ENCODE measurements around the gene TCF4. TPM values are rescaled to one million over a fixed set of nuclear protein-coding genes. Genes with fewer than 3 reads are reported as not detected.

TCF4 gene
- total RNA-seq, 1 experiment from 2014 or later = 143 TPM

DNA sequence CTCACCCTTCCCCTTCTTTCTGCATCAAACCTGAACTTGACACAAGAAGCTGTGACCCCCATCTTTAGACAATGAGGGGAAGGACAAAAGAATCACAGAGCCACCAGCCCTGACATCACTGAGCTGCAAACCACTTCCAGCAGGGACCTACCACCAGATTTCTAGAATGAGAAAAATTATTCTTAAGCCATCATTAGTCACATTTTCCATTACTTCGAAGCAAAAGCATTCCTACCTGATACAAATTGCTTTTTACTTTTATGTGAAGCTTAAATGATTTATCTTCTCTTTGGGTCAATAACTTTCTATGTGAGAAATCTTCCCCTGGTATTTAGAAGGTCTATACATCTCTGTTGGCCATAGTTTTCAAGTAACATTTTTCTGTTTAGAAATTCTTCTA is 134.8 kb downstream of the TCF4 start:
- BruUV-seq (replicated peaks) = no TSS peak
- CTCF ChIA-PET = interaction anchor here (0.6 kb wide), 1 partner anchor 136 kb away, joined by 4 read pairs; no protein-coding TSS in a partner anchor
- TF ChIP-seq, protein P1, sequence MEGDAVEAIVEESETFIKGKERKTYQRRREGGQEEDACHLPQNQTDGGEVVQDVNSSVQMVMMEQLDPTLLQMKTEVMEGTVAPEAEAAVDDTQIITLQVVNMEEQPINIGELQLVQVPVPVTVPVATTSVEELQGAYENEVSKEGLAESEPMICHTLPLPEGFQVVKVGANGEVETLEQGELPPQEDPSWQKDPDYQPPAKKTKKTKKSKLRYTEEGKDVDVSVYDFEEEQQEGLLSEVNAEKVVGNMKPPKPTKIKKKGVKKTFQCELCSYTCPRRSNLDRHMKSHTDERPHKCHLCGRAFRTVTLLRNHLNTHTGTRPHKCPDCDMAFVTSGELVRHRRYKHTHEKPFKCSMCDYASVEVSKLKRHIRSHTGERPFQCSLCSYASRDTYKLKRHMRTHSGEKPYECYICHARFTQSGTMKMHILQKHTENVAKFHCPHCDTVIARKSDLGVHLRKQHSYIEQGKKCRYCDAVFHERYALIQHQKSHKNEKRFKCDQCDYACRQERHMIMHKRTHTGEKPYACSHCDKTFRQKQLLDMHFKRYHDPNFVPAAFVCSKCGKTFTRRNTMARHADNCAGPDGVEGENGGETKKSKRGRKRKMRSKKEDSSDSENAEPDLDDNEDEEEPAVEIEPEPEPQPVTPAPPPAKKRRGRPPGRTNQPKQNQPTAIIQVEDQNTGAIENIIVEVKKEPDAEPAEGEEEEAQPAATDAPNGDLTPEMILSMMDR (conservative IDR thresholded peaks at IDR 0.05; ENCODE audit: low read depth, low read length) = no peak
- TF ChIP-seq EZH2 (IDR thresholded peaks at IDR 0.05; ENCODE audit: borderline replicate concordance, low read depth, low read length, poor library complexity, severe bottlenecking) = no peak

DNA sequence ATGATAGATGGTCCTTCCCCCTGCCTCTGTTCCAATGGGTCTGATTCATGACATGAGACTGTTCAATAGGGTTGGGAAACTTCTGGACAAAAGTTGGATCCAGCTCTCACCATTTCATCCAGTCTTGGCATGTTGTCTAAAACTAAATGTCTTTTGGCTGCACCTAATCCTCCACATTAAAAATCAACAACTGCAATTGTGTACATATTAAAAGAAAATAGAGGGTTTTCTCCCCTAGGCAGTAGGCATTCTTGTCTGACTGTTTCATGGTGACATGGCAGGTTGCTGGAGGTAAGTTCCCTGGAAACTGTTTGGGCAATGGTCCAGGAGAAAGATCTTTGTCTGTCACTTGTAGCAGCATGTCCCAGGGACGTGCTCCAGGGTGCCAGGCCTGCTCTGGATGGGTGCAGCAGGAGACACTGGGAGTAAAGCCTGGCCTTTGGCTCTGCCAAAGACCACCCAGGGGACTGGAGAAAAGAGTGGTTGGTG is 135.8 kb downstream of the TCF4 start:
- H3K4me3 ChIP-seq (ENCODE audit: low read depth, low read length, poor library complexity, severe bottlenecking) = no peak overlapping the region
- no peak for DNase-seq (ENCODE audit: low spot score)
- H3K27me3 ChIP-seq (replicated peaks; ENCODE audit: insufficient read depth, low read depth, low read length, poor library complexity) = no peaks in the 10 kb centered on the region
- H3K27ac ChIP-seq (ENCODE audit: low read depth, low read length, poor library complexity, severe bottlenecking) = no peak overlapping the region
- intact Hi-C loops (cut with micrococcal nuclease; ENCODE audit: unreplicated experiment) = no loop called here
- H3K9me3 ChIP-seq (ENCODE audit: low read depth, low read length, poor library complexity, severe bottlenecking) = no peaks in the 10 kb centered on the region
- CTCF ChIA-PET = no interaction called here
- H3K36me3 ChIP-seq (ENCODE audit: insufficient read depth, low read length, poor library complexity, severe bottlenecking) = no peaks in the 10 kb centered on the region
- POLR2A ChIA-PET (ENCODE audit: low non-redundant PET) = no interaction called here
- peaks cover 10% of the 10 kb centered on the region for H3K4me1 ChIP-seq (ENCODE audit: insufficient read depth, low read length, poor library complexity, severe bottlenecking)
- no TSS peak for BruUV-seq (replicated peaks)
- TF ChIP-seq EZH2 (IDR thresholded peaks at IDR 0.05; ENCODE audit: borderline replicate concordance, low read depth, low read length, poor library complexity, severe bottlenecking) = no peak
- TF ChIP-seq, protein P1 (conservative IDR thresholded peaks at IDR 0.05; ENCODE audit: low read depth, low read length) = no peak

More for the DNA sequence above, 134.8 kb downstream of the TCF4 start:
- no peak for DNase-seq (ENCODE audit: low spot score)
- H3K4me1 ChIP-seq (ENCODE audit: insufficient read depth, low read length, poor library complexity, severe bottlenecking) = peaks cover 14% of the 10 kb centered on the region
- H3K27ac ChIP-seq (ENCODE audit: low read depth, low read length, poor library complexity, severe bottlenecking) = no peak overlapping the region
- no peaks in the 10 kb centered on the region for H3K36me3 ChIP-seq (ENCODE audit: insufficient read depth, low read length, poor library complexity, severe bottlenecking)
- POLR2A ChIA-PET (ENCODE audit: low non-redundant PET) = no interaction called here
- intact Hi-C loops (cut with micrococcal nuclease; ENCODE audit: unreplicated experiment) = no loop called here
- no peaks in the 10 kb centered on the region for H3K27me3 ChIP-seq (replicated peaks; ENCODE audit: insufficient read depth, low read depth, low read length, poor library complexity)
- H3K9me3 ChIP-seq (ENCODE audit: low read depth, low read length, poor library complexity, severe bottlenecking) = no peaks in the 10 kb centered on the region
- no peak overlapping the region for H3K4me3 ChIP-seq (ENCODE audit: low read depth, low read length, poor library complexity, severe bottlenecking)

DNA sequence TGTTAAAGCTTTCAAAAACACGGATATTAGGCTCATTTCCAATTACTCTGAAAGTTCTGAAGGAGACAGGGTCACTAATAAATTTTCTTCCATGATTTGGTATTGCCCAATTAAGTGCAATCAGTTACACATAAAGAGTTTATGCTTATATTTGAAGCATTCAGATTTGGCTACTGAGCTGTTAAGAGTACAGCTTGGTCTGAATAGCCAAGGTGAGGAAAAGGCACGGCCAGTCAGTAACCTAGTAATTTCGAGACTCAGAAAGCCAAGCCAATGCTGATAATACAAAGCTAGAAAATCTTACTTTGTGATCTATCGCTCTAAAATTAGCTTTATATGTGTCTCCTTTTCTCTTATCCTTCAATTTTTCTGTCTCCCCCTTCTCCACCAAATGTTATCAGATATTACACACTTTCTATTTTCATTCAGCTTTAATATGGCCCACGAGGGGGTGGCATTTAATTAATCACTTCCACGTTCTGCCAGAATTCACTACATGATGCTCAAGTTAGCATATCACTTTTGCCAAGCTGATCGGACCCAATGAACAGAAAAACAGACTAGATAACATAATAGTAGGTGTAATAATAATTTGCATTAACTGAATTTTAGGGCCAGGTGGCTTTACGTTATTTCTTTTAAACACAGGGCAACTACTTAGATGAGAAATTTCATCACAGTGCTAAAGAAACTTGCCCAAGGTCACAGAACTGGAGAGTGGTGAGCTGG is 138.4 kb downstream of the TCF4 start:
- intact Hi-C loops (cut with micrococcal nuclease; ENCODE audit: unreplicated experiment) = no loop called here
- BruUV-seq (replicated peaks) = no TSS peak

More for the DNA sequence above, 138.4 kb downstream of the TCF4 start:
- POLR2A ChIA-PET (ENCODE audit: low non-redundant PET) = no interaction called here
- no peak overlapping the region for H3K4me3 ChIP-seq (ENCODE audit: low read depth, low read length, poor library complexity, severe bottlenecking)
- H3K9me3 ChIP-seq (ENCODE audit: low read depth, low read length, poor library complexity, severe bottlenecking) = peaks cover 8% of the 10 kb centered on the region
- no peaks in the 10 kb centered on the region for H3K27me3 ChIP-seq (replicated peaks; ENCODE audit: insufficient read depth, low read depth, low read length, poor library complexity)
- no peak for TF ChIP-seq EZH2 (IDR thresholded peaks at IDR 0.05; ENCODE audit: borderline replicate concordance, low read depth, low read length, poor library complexity, severe bottlenecking)
- TF ChIP-seq, protein P1 (conservative IDR thresholded peaks at IDR 0.05; ENCODE audit: low read depth, low read length) = no peak
- H3K4me1 ChIP-seq (ENCODE audit: insufficient read depth, low read length, poor library complexity, severe bottlenecking) = peaks cover 10% of the 10 kb centered on the region
- DNase-seq (ENCODE audit: low spot score) = no peak
- H3K36me3 ChIP-seq (ENCODE audit: insufficient read depth, low read length, poor library complexity, severe bottlenecking) = no peaks in the 10 kb centered on the region
- CTCF ChIA-PET = no interaction called here
- no peak overlapping the region for H3K27ac ChIP-seq (ENCODE audit: low read depth, low read length, poor library complexity, severe bottlenecking)

Data from A673 (cell line).